Cardiac fibroblast (primary cell): ENCODE results near the gene POLR1B.
A peak's percentile ranks its signal among the peaks of the same experiment; 100 is the strongest.
"Not testable (repeated sequence)": the region's sequence is repeated elsewhere in the genome, so short reads cannot be mapped to it uniquely, and the experiment has no call there.

ENCODE experiments used
- DNase-seq, 2 donors: peaks; one replicate each; pipeline versions ENCODE4 v3.0.0 to v3.0.0-alpha.2; 2010; ENCODE audit warnings: low read depth in 2 of 2
- H3K4me3 ChIP-seq, 2 donors: replicated peaks in 1 of 2; 1 replicate in 1 of 2; 2 replicates in 1 of 2; pipeline ENCODE4 v1.5.1; 2011; ENCODE audit warnings: low read depth in 2 of 2, low read length in 2 of 2, mild to moderate bottlenecking in 2 of 2, moderate library complexity in 1 of 2
- TF ChIP-seq, protein P1 (sequence below): IDR thresholded peaks from one replicate; pipeline ENCODE4 v1.5.1; 2011; ENCODE audit warnings: low read depth, mild to moderate bottlenecking, low read length, inconsistent platforms

POLR1B gene

DNA sequence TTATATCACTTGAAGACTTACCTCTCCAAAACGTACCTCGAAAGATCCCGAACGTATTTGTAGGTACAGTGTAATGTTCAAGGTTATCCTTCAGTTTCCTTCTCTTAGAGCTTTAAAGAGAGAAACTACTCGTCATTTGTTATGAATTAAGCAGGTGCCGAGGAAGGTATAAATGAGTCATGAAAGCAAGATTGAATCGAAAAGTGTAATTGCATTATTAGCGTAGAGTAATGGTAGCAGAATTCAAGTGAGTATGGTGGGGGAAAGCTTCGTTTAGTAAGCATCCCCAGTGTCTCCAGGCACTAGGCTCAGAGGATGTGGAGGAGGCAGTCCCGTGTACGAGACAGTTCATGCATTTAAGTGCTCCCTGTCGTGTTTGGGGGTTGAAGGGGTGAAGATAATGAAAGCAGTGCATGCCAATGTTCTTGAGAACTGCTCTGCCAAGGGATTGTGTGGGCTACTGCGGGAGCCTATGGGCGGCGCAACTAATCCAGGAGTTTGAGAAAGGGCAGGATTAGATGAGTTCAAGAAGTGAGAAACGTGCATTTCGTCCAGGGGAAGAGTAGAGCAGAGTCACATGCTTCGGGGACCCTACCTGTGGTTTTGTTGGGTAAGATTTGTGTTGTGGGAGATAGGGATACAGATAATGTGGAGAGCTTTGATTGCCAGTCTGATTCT is 858 bp downstream of the POLR1B start:
- TF ChIP-seq, protein P1, sequence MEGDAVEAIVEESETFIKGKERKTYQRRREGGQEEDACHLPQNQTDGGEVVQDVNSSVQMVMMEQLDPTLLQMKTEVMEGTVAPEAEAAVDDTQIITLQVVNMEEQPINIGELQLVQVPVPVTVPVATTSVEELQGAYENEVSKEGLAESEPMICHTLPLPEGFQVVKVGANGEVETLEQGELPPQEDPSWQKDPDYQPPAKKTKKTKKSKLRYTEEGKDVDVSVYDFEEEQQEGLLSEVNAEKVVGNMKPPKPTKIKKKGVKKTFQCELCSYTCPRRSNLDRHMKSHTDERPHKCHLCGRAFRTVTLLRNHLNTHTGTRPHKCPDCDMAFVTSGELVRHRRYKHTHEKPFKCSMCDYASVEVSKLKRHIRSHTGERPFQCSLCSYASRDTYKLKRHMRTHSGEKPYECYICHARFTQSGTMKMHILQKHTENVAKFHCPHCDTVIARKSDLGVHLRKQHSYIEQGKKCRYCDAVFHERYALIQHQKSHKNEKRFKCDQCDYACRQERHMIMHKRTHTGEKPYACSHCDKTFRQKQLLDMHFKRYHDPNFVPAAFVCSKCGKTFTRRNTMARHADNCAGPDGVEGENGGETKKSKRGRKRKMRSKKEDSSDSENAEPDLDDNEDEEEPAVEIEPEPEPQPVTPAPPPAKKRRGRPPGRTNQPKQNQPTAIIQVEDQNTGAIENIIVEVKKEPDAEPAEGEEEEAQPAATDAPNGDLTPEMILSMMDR = no peak
- peak; percentile 8 to 18 for DNase-seq

DNA sequence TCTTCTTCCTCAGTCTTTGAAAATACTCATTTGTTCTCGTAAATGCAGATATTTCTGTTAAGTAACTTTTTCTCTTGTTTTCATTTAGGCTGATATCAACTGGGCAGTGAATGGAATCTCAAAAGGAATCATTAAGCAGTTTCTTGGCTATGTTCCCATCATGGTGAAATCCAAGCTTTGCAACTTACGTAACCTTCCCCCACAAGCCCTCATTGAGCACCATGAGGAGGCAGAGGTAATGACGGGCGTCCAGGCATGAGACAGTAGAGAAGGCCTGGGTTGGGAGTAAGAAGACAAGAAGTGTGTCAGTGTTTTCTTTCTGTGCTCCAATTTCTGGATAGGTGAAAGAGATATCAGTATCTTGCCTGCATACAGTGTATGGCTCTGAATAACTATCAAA is 5.1 kb downstream of the POLR1B start:
- no peak overlapping the region for H3K4me3 ChIP-seq
- TF ChIP-seq, protein P1 = no peak
- DNase-seq = peak; percentile 59 to 66

More for the DNA sequence above, 858 bp downstream of the POLR1B start:
- peak overlapping the region; percentile 82 to 94 for H3K4me3 ChIP-seq

DNA sequence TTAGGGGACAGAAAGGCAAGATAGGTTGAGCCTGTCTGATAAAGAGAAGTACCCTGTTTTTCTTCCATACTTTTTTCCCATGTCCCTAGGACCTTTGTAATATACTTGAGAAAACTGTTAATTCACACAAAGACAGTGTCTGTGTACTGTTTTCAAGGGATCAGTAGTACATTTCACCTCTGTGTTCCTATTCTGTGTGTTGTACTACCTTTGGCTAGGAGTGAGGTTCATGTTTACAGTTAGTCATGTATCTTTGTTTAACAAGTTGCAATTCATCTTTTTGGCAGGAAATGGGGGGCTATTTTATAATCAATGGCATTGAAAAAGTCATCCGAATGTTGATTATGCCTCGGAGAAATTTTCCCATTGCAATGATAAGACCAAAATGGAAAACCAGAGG is 6.7 kb downstream of the POLR1B start:
- TF ChIP-seq, protein P1 = no peak
- DNase-seq = no peak
- no peak overlapping the region for H3K4me3 ChIP-seq

DNA sequence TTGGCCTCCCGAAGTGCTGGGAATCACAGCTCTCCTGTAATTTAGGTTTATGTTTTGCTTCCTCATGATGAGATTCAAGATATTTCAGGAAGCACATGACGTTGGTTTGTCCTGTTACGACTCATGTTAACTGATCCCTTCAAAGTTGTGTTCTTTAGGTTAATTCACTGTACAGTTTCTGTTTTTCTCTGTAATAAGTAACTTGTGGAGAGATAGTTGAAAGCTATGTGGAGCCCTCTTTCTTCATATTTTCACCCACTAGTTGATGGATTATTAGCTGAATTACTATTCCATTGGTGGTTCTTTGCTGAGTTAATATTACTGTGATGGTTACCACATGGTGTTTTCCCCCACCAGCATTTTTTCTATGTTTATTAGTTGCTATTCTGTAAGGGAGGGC is 23.8 kb downstream of the POLR1B start:
- no peak for DNase-seq
- H3K4me3 ChIP-seq = no peak overlapping the region
- TF ChIP-seq, protein P1 = no peak

GRCh38 chr2:112566508-112566907 is 24.2 kb downstream of the POLR1B start:
- not testable (repeated sequence) for DNase-seq

GRCh38 chr2:112572005-112572404 is 29.7 kb downstream of the POLR1B start:
- TF ChIP-seq, protein P1 = no peak
- no peak for DNase-seq
- no peak overlapping the region for H3K4me3 ChIP-seq

More at GRCh38 chr2:112566508-112566907, 24.2 kb downstream of the POLR1B start:
- not testable (repeated sequence) for H3K4me3 ChIP-seq

DNA sequence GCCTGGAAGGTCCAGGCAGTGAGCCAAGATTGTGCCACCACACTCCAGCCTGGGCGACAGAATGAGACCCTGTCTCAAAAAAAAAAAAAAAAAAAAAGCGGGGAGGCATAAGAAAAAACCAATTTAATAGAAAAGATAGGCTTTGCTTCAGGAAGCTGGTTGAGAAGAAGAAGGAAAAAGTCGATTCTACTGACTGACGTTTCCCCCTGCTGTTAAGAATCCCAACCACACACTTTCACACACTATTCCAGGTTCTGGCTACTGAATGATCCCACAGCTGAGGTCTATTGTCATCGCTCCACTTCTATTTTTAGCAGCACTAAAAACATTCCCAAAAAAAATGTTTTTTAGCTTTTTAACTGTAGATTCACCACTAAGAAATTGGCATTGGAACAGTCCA is 35.5 kb downstream of the POLR1B start:
- TF ChIP-seq, protein P1 = peak; percentile 4
- H3K4me3 ChIP-seq = no peak overlapping the region
- DNase-seq = peak; percentile 30 to 46
